ENCODE data around the gene POLDIP3.

GRCh38 chr22:42587588-42588175 lies 27.0 kb downstream of the POLDIP3 start:
- TF ChIP-seq CTCF (conservative IDR thresholded peaks at IDR 0.05; ENCODE audit: low read length) (no peak), EZH2phosphoT487 (IDR thresholded peaks at IDR 0.05; ENCODE audit: borderline replicate concordance) (no peak)

Measured in Loucy (cell line).